Suppressor macrophage treated with lipopolysaccharide for 1 hour (primary cell): Measurements from ENCODE around the gene MAPKAPK3.

Source experiments
- DNase-seq, 3 donors: peaks; one replicate each; pipeline ENCODE4 v3.0.0-alpha.2; 2020 to 2022

Gene MAPKAPK3

GRCh38 chr3:50587806-50588758 lies 28.9 kb upstream of the MAPKAPK3 start:
- no peak for DNase-seq

GRCh38 chr3:50588759-50589433 lies 28.1 kb upstream of the MAPKAPK3 start:
- DNase-seq = no peak

- DNase-seq = peak; percentile 30 to 45 (median 30)
Observed at GRCh38 chr3:50591196-50591741, 25.7 kb upstream of the MAPKAPK3 start.

- peak in 1 of 3 donors; percentile 47 for DNase-seq
Observed at GRCh38 chr3:50592568-50592967, 24.4 kb upstream of the MAPKAPK3 start.

- DNase-seq = no peak
Observed at GRCh38 chr3:50594253-50594785, 22.6 kb upstream of the MAPKAPK3 start.

GRCh38 chr3:50599115-50599715 lies 17.7 kb upstream of the MAPKAPK3 start:
- no peak for DNase-seq

GRCh38 chr3:50599716-50600118 lies 17.2 kb upstream of the MAPKAPK3 start:
- DNase-seq = no peak

GRCh38 chr3:50600141-50600753 lies 16.7 kb upstream of the MAPKAPK3 start:
- no peak for DNase-seq

- DNase-seq = peak; percentile 90 to 96 (median 94)
Observed at GRCh38 chr3:50600841-50601591, 15.9 kb upstream of the MAPKAPK3 start.

GRCh38 chr3:50602595-50603191 lies 14.3 kb upstream of the MAPKAPK3 start:
- DNase-seq = no peak

GRCh38 chr3:50603261-50604109 lies 13.5 kb upstream of the MAPKAPK3 start:
- DNase-seq = no peak

GRCh38 chr3:50604110-50604621 lies 12.8 kb upstream of the MAPKAPK3 start:
- DNase-seq = no peak

- peak in 2 of 3 donors; percentile 56 to 65 for DNase-seq
Observed at GRCh38 chr3:50604628-50605588, 12.0 kb upstream of the MAPKAPK3 start.

- DNase-seq = peak; percentile 72 to 75 (median 75)
Observed at GRCh38 chr3:50605901-50606326, 11.0 kb upstream of the MAPKAPK3 start.

GRCh38 chr3:50606596-50606995 lies 10.4 kb upstream of the MAPKAPK3 start:
- DNase-seq = no peak

GRCh38 chr3:50607271-50608091 lies 9.5 kb upstream of the MAPKAPK3 start:
- no peak for DNase-seq

GRCh38 chr3:50608278-50608677 lies 8.7 kb upstream of the MAPKAPK3 start:
- DNase-seq = no peak
